Urinary bladder (tissue), 4 donors: Measurements from ENCODE around the gene PDZRN3. TPM values are rescaled to one million over a fixed set of nuclear protein-coding genes. Genes with fewer than 3 reads are reported as not detected.

Experiments
- DNase-seq: peaks from one replicate; pipeline ENCODE4 v3.0.0-alpha.2; 2015; ENCODE audit errors: extremely low spot score
- H3K27ac ChIP-seq: one replicate; pipeline ENCODE4 v1.5.1; 2013; ENCODE audit warnings: low read depth, mild to moderate bottlenecking, moderate library complexity
- H3K36me3 ChIP-seq: one replicate; pipeline ENCODE4 v1.6.1; 2013; ENCODE audit warnings: mild to moderate bottlenecking, moderate library complexity; ENCODE audit not compliant: insufficient read depth
- H3K4me1 ChIP-seq: one replicate; pipeline ENCODE4 v1.6.1; 2013; ENCODE audit warnings: mild to moderate bottlenecking, moderate library complexity; ENCODE audit not compliant: insufficient read depth
- H3K4me3 ChIP-seq: one replicate; pipeline ENCODE4 v1.5.1; 2013; ENCODE audit warnings: low read depth, low read length
- WGBS: extraction: QIAGEN DNeasy Blood & Tissue Kit; methylation state at CpG from one replicate; pipeline ENCODE4 v1.1.7; 2013; 5-methylcytosine and 5-hydroxymethylcytosine counted together
- polyA plus RNA-seq: library from polyadenylated mRNA; stranded (reverse); fragments of 200-250 nt; gene quantifications from one replicate; pipeline ENCODE4 v1.2.3, GENCODE V29; 2013
- total RNA-seq: library from RNA; depleted of rRNA; stranded (reverse); fragments of >200 nt; gene quantifications from one replicate; pipeline ENCODE4 v1.2.3, GENCODE V29; 2014
- donor health status: healthy with polysubstance abuse.
- donor health status: healthy.

The PDZRN3 gene
- total and polyA plus RNA-seq, 2 donors: 61.6 to 98.0 TPM

- 88% methylated on average over 3 of the region's 3 CpGs for WGBS
- H3K4me3 ChIP-seq: no peak overlapping the region
- no peaks in the 10 kb centered on the region for H3K36me3 ChIP-seq
- no peak overlapping the region for H3K27ac ChIP-seq
- peaks cover 2% of the 10 kb centered on the region for H3K4me1 ChIP-seq
- no peak for DNase-seq
These were observed 27.3 kb downstream of the PDZRN3 start for GRCh38 chr3:73597476-73597875.

- no peak overlapping the region for H3K27ac ChIP-seq
- no peaks in the 10 kb centered on the region for H3K4me1 ChIP-seq
- WGBS: 81% methylated on average over 11 of the region's 11 CpGs
- H3K36me3 ChIP-seq: no peaks in the 10 kb centered on the region
- DNase-seq: no peak
- no peak overlapping the region for H3K4me3 ChIP-seq
These were observed 32.3 kb downstream of the PDZRN3 start for GRCh38 chr3:73592154-73593144.

- H3K36me3 ChIP-seq: no peaks in the 10 kb centered on the region
- no peak overlapping the region for H3K27ac ChIP-seq
- H3K4me3 ChIP-seq: no peak overlapping the region
- 37% methylated on average over 3 of the region's 3 CpGs for WGBS
- H3K4me1 ChIP-seq: no peaks in the 10 kb centered on the region
- no peak for DNase-seq
These were observed 33.4 kb downstream of the PDZRN3 start for GRCh38 chr3:73591286-73591800.

GRCh38 chr3:73586628-73587027, 38.1 kb downstream of the PDZRN3 start:
- no peaks in the 10 kb centered on the region for H3K4me1 ChIP-seq
- no peak for DNase-seq
- H3K27ac ChIP-seq: no peak overlapping the region

GRCh38 chr3:73586190-73586589, 38.6 kb downstream of the PDZRN3 start:
- no peak overlapping the region for H3K4me3 ChIP-seq
- DNase-seq: no peak
- H3K27ac ChIP-seq: no peak overlapping the region
- 91% methylated on average over 4 of the region's 4 CpGs for WGBS
- H3K4me1 ChIP-seq: no peaks in the 10 kb centered on the region
- H3K36me3 ChIP-seq: no peaks in the 10 kb centered on the region

More at GRCh38 chr3:73586628-73587027, 38.1 kb downstream of the PDZRN3 start:
- Histone ChIP-seq H3K36me3 (no peaks in the 10 kb centered on the region), H3K4me3 (no peak overlapping the region)
- WGBS: 85% methylated on average over 1 of the region's 1 CpG

- H3K4me3 ChIP-seq: no peak overlapping the region
- no peak for DNase-seq
- no peaks in the 10 kb centered on the region for H3K4me1 ChIP-seq
- H3K27ac ChIP-seq: no peak overlapping the region
- H3K36me3 ChIP-seq: no peaks in the 10 kb centered on the region
These were observed 39.9 kb downstream of the PDZRN3 start for GRCh38 chr3:73584873-73585272.

DNA sequence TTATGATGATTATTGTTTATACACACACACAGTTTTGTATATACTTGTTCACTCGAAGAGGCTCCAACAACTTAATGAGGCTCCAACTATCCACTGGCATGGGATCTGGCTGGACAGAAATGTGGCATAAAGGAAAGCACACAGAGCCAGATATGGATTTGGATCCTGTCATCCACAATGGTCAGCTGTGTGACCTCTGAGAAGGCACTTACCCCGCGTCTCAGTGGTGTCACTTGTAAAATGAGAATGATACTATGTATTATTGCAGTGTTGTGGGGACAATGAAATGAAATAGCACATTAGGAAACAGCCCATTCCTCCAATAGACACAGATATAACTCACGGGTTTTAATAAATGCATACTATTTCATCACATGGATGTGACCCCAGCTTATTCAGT, 42.2 kb downstream of the PDZRN3 start:
- no peaks in the 10 kb centered on the region for H3K4me1 ChIP-seq
- H3K4me3 ChIP-seq: no peak overlapping the region
- H3K27ac ChIP-seq: no peak overlapping the region
- H3K36me3 ChIP-seq: no peaks in the 10 kb centered on the region
- 64% methylated on average over 4 of the region's 4 CpGs for WGBS
- no peak for DNase-seq

GRCh38 chr3:73581134-73581846, 43.5 kb downstream of the PDZRN3 start:
- Histone ChIP-seq H3K4me1 (no peaks in the 10 kb centered on the region), H3K27ac (no peak overlapping the region), H3K36me3 (no peaks in the 10 kb centered on the region), H3K4me3 (no peak overlapping the region)
- DNase-seq: no peak
- 77% methylated on average over 2 of the region's 2 CpGs for WGBS

- no peak overlapping the region for H3K27ac ChIP-seq
- DNase-seq: no peak
- no peaks in the 10 kb centered on the region for H3K36me3 ChIP-seq
- 30% methylated on average over 2 of the region's 2 CpGs for WGBS
- H3K4me3 ChIP-seq: no peak overlapping the region
- no peaks in the 10 kb centered on the region for H3K4me1 ChIP-seq
These were observed 44.4 kb downstream of the PDZRN3 start for GRCh38 chr3:73580343-73580742.

- WGBS: 92% methylated on average over 5 of the region's 5 CpGs
- no peak overlapping the region for H3K27ac ChIP-seq
- no peaks in the 10 kb centered on the region for H3K4me1 ChIP-seq
These were observed 47.0 kb downstream of the PDZRN3 start for GRCh38 chr3:73577704-73578103.

GRCh38 chr3:73576999-73577461, 47.7 kb downstream of the PDZRN3 start:
- H3K4me3 ChIP-seq: no peak overlapping the region
- H3K27ac ChIP-seq: no peak overlapping the region
- H3K4me1 ChIP-seq: no peaks in the 10 kb centered on the region
- H3K36me3 ChIP-seq: no peaks in the 10 kb centered on the region
- WGBS: 73% methylated on average over 4 of the region's 4 CpGs
- no peak for DNase-seq

More at GRCh38 chr3:73577704-73578103, 47.0 kb downstream of the PDZRN3 start:
- DNase-seq: no peak
- H3K36me3 ChIP-seq: no peaks in the 10 kb centered on the region
- H3K4me3 ChIP-seq: no peak overlapping the region

DNA sequence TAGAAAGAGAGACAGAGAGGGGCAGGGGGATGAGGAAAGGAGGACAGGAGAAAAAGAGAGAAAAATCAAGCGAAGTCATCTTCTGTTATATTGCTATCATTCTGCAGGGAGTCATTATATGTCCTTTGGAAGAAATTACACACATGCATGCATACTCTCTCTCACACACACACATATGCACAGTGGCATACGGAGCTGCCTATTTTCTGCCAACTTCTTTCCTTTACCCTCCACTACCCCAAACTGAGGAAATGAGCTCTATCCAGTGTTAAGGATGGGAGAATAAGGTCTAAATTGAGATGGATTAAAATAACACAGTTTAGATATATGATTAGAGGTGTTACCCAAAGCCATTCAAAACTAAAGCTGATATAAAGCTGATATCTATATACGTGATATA, 48.8 kb downstream of the PDZRN3 start:
- no peak overlapping the region for H3K4me3 ChIP-seq
- no peak overlapping the region for H3K27ac ChIP-seq
- 92% methylated on average over 3 of the region's 3 CpGs for WGBS
- no peak for DNase-seq
- H3K4me1 ChIP-seq: no peaks in the 10 kb centered on the region
- no peaks in the 10 kb centered on the region for H3K36me3 ChIP-seq

- Histone ChIP-seq H3K27ac (no peak overlapping the region), H3K36me3 (no peaks in the 10 kb centered on the region), H3K4me3 (no peak overlapping the region), H3K4me1 (no peaks in the 10 kb centered on the region)
- WGBS: 69% methylated on average over 2 of the region's 2 CpGs
- no peak for DNase-seq
These were observed 49.2 kb downstream of the PDZRN3 start for GRCh38 chr3:73575519-73575918.
